ENCODE results near the gene GPR152.
"Not testable (repeated sequence)": the region's sequence is repeated elsewhere in the genome, so short reads cannot be mapped to it uniquely, and the experiment has no call there.

GPR152 gene

DNA sequence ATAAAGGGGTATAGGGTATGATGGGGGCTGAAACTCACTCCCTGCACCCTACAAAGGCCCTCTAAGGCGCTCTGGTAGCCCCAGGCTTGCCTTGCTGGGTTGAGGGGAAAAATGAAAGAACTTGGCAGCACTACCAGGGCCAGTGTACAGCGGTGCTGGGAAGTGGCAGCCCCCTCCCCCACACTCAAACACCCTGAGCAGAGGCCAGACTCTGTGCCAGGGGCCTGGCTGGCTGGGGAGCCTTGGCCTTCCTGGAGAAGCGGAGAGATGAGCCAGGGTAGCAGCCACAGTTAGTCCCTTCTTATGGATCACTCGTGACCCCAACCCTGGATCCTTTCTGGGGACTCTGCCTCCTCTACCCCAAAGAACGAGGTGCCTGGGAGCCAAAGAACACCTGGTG, 13.8 kb upstream of the GPR152 start:
- no peaks in the 10 kb centered on the region for H3K9me2 ChIP-seq (replicated peaks; ENCODE audit: insufficient read depth, low read length)

DNA sequence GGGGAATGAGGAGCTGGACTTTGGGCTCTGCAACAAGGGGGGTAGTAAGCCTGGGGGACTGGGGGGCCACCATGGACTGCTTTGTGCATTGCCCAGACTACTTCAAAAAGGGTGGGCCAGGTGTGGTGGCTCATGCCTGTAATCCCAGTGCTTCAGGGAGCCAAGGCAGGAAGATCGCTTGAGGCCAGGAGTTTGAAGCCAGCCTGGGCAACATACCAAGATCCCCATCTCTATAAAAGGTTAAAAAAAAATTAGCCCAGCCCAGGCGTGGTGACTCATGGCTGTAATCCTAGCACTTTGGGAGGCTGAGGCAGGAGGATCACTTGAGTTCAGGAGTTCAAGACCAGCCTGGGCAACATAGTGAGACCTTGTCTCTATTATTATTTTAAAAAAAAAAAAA, 13.0 kb upstream of the GPR152 start:
- Histone ChIP-seq H3K4me2 (ENCODE audit: low read depth, low read length) (peak overlapping the region; percentile 99), H3K4me3 (ENCODE audit: low read length) (peak overlapping the region; percentile 99), H3K9ac (ENCODE audit: low read length) (peak overlapping the region; percentile 96; the same call in 1 of the 2 replicates), H3K79me2 (ENCODE audit: low read length) (peaks cover 11% of the 10 kb centered on the region), H3K4me1 (ENCODE audit: low read length) (peaks cover 12% of the 10 kb centered on the region)
- not testable (repeated sequence) for H3K27ac ChIP-seq (ENCODE audit: low read length); H4K20me1 ChIP-seq (ENCODE audit: insufficient read depth, low read length); H3K27me3 ChIP-seq (replicated peaks; ENCODE audit: insufficient read depth, low read length); H3K9me2 ChIP-seq (replicated peaks; ENCODE audit: insufficient read depth, low read length); H3K36me3 ChIP-seq (replicated peaks; ENCODE audit: insufficient read depth, low read length); DNase-seq; H2AFZ ChIP-seq (ENCODE audit: low read length); H3K9me3 ChIP-seq (replicated peaks; ENCODE audit: insufficient read depth, low read length); H3F3A ChIP-seq (ENCODE audit: insufficient read depth, low read length)

More for the DNA sequence above, 13.8 kb upstream of the GPR152 start:
- H3K79me2 ChIP-seq (ENCODE audit: low read length) = peaks cover 11% of the 10 kb centered on the region
- H4K20me1 ChIP-seq (ENCODE audit: insufficient read depth, low read length) = no peaks in the 10 kb centered on the region
- no peaks in the 10 kb centered on the region for H3K27me3 ChIP-seq (replicated peaks; ENCODE audit: insufficient read depth, low read length)
- no peak overlapping the region for H3K9ac ChIP-seq (ENCODE audit: low read length)
- H3F3A ChIP-seq (ENCODE audit: insufficient read depth, low read length) = 0 out of 2 replicates have a peak, but pooled peaks cover 3% of the 10 kb centered on the region
- H3K4me2 ChIP-seq (ENCODE audit: low read depth, low read length) = no peak overlapping the region
- DNase-seq = no peak
- H3K4me1 ChIP-seq (ENCODE audit: low read length) = peaks cover 12% of the 10 kb centered on the region
- TF ChIP-seq EZH2phosphoT487 (IDR thresholded peaks at IDR 0.05; ENCODE audit: low read length) = no peak
- TF ChIP-seq, protein P1, sequence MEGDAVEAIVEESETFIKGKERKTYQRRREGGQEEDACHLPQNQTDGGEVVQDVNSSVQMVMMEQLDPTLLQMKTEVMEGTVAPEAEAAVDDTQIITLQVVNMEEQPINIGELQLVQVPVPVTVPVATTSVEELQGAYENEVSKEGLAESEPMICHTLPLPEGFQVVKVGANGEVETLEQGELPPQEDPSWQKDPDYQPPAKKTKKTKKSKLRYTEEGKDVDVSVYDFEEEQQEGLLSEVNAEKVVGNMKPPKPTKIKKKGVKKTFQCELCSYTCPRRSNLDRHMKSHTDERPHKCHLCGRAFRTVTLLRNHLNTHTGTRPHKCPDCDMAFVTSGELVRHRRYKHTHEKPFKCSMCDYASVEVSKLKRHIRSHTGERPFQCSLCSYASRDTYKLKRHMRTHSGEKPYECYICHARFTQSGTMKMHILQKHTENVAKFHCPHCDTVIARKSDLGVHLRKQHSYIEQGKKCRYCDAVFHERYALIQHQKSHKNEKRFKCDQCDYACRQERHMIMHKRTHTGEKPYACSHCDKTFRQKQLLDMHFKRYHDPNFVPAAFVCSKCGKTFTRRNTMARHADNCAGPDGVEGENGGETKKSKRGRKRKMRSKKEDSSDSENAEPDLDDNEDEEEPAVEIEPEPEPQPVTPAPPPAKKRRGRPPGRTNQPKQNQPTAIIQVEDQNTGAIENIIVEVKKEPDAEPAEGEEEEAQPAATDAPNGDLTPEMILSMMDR (IDR thresholded peaks at IDR 0.05; ENCODE audit: low read length) = no peak
- no peak for TF ChIP-seq EZH2 (optimal IDR thresholded peaks at IDR 0.05; ENCODE audit: low read depth, low read length)
- no peaks in the 10 kb centered on the region for H3K9me3 ChIP-seq (replicated peaks; ENCODE audit: insufficient read depth, low read length)
- no peak overlapping the region for H3K4me3 ChIP-seq (ENCODE audit: low read length)
- H2AFZ ChIP-seq (ENCODE audit: low read length) = no peak overlapping the region
- no peaks in the 10 kb centered on the region for H3K36me3 ChIP-seq (replicated peaks; ENCODE audit: insufficient read depth, low read length)
- no peak overlapping the region for H3K27ac ChIP-seq (ENCODE audit: low read length)

DNA sequence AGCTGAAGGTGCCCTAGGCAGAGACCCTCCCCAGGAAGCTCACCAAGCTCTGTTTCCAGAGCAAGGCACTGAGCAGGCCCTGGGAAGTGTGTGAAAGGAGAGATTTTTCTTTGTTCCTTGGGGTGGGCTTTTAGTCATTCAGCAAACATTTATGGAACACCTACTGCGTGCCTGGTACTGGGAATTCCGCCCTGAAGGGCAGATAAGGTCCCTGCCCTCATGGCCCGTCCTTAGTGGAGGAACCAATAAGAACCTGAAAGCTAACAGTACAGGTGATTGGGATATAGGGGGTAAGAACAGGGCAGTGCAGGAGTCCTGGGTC, 12.6 kb upstream of the GPR152 start:
- Histone ChIP-seq H3K9ac (ENCODE audit: low read length) (peak overlapping the region; percentile 96), H3K27me3 (replicated peaks; ENCODE audit: insufficient read depth, low read length) (no peaks in the 10 kb centered on the region), H3K9me3 (replicated peaks; ENCODE audit: insufficient read depth, low read length) (no peaks in the 10 kb centered on the region), H3K27ac (ENCODE audit: low read length) (peak overlapping the region; percentile 61; the same call in 1 of the 2 replicates), H3K4me3 (ENCODE audit: low read length) (peak overlapping the region; percentile 99), H3K79me2 (ENCODE audit: low read length) (peaks cover 11% of the 10 kb centered on the region), H3F3A (ENCODE audit: insufficient read depth, low read length) (peaks cover 4% of the 10 kb centered on the region; the same call in 1 of the 2 replicates), H3K36me3 (replicated peaks; ENCODE audit: insufficient read depth, low read length) (no peaks in the 10 kb centered on the region), H4K20me1 (ENCODE audit: insufficient read depth, low read length) (no peaks in the 10 kb centered on the region), H3K4me2 (ENCODE audit: low read depth, low read length) (peak overlapping the region; percentile 99), H3K4me1 (ENCODE audit: low read length) (peaks cover 12% of the 10 kb centered on the region), H2AFZ (ENCODE audit: low read length) (peak overlapping the region; percentile 84), H3K9me2 (replicated peaks; ENCODE audit: insufficient read depth, low read length) (no peaks in the 10 kb centered on the region)
- no peak for DNase-seq
- no peak for TF ChIP-seq EZH2 (optimal IDR thresholded peaks at IDR 0.05; ENCODE audit: low read depth, low read length)
- no peak for TF ChIP-seq EZH2phosphoT487 (IDR thresholded peaks at IDR 0.05; ENCODE audit: low read length)
- TF ChIP-seq, protein P1 (IDR thresholded peaks at IDR 0.05; ENCODE audit: low read length) = no peak

DNA sequence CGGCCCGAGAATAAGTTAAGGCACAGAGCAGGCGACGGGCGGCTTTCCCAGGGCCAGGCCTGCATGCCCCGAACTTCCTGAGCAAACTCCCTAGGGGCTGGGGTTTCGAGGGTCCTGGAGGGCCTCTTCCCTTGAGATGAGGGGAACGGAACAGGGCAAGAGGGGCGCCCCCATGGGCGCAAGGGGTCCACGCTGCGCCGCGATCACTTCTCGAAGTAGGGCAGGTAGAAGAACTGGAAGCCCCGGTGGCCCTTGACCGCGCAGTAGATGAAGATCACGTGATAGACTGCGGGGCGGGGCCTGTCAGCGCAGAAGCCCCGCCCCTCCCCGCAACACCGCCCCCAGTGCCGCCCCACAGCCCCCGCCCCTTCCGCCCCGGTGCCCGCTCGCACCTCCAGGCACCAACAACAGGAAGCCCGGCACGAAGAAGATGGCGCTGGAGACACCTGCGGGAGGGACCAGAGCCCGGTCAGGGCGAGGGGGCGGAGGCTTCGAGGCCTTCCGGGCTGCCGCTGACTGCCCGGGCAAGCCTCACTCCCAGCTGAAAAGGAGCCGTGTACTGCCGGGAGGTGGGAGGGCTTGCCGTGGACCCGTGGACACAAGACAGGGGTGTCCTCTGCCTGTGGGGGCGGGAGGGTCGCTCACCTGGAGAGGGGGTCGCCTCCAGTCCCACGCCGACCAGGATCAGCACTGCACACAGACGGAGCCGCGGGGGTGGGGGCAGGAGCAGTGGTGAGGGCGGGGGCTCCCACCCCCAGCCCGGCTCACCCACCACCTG, 12.1 kb upstream of the GPR152 start:
- H3K9ac ChIP-seq (ENCODE audit: low read length) = peak overlapping the region; percentile 96
- no peaks in the 10 kb centered on the region for H3K36me3 ChIP-seq (replicated peaks; ENCODE audit: insufficient read depth, low read length)
- peak overlapping the region; percentile 61 for H3K27ac ChIP-seq (ENCODE audit: low read length)
- H3K4me3 ChIP-seq (ENCODE audit: low read length) = peak overlapping the region; percentile 99
- H3K4me1 ChIP-seq (ENCODE audit: low read length) = peaks cover 12% of the 10 kb centered on the region
- no peaks in the 10 kb centered on the region for H3K9me3 ChIP-seq (replicated peaks; ENCODE audit: insufficient read depth, low read length)
- no peaks in the 10 kb centered on the region for H3K9me2 ChIP-seq (replicated peaks; ENCODE audit: insufficient read depth, low read length)
- H2AFZ ChIP-seq (ENCODE audit: low read length) = peak overlapping the region; percentile 91
- no peaks in the 10 kb centered on the region for H3K27me3 ChIP-seq (replicated peaks; ENCODE audit: insufficient read depth, low read length)
- peak; percentile 93 for DNase-seq
- H4K20me1 ChIP-seq (ENCODE audit: insufficient read depth, low read length) = no peaks in the 10 kb centered on the region
- H3F3A ChIP-seq (ENCODE audit: insufficient read depth, low read length) = peaks cover 9% of the 10 kb centered on the region
- H3K4me2 ChIP-seq (ENCODE audit: low read depth, low read length) = peak overlapping the region; percentile 99
- peaks cover 11% of the 10 kb centered on the region for H3K79me2 ChIP-seq (ENCODE audit: low read length)
- TF ChIP-seq, protein P1 (IDR thresholded peaks at IDR 0.05; ENCODE audit: low read length) = no peak
- TF ChIP-seq EZH2phosphoT487 (IDR thresholded peaks at IDR 0.05; ENCODE audit: low read length) (no peak), EZH2 (optimal IDR thresholded peaks at IDR 0.05; ENCODE audit: low read depth, low read length) (no peak)
